GM12892 (cell line): ENCODE data around the gene LRFN2.

Experiments used
- POLR2A ChIP-seq: IDR thresholded peaks from 2 replicates; pipeline ENCODE4 v1.6.1; 2011; ENCODE audit warnings: low read depth, low read length, control low read depth
- POLR2AphosphoS5 ChIP-seq: IDR thresholded peaks from 2 replicates; pipeline ENCODE4 v1.6.1; 2011; ENCODE audit warnings: low read depth, low read length, control low read depth
- TAF1 ChIP-seq: IDR thresholded peaks from 2 replicates; pipeline ENCODE4 v1.6.1; 2011; ENCODE audit warnings: low read depth, mild to moderate bottlenecking, control low read depth, low read length, borderline replicate concordance

- TF ChIP-seq POLR2AphosphoS5 = no peak
- no peak for TF ChIP-seq TAF1
- no peak for TF ChIP-seq POLR2A
Measured at GRCh38 chr6:40485300-40485699, 101.9 kb downstream of the LRFN2 start.
